WI38 (cell line): ENCODE results near the gene LUZP2.

Experiments used
- H3K4me3 ChIP-seq: 2 replicates; pipeline ENCODE4 v1.5.1; 2011; ENCODE audit warnings: low read depth, mild to moderate bottlenecking, control low read depth, low read length
- CTCF ChIP-seq: IDR thresholded peaks from 2 replicates; pipeline ENCODE4 v1.5.1; 2012; ENCODE audit warnings: low read depth, mild to moderate bottlenecking, control low read depth, low read length

LUZP2 gene

GRCh38 chr11:24588081-24588480, 91.2 kb downstream of the LUZP2 start:
- TF ChIP-seq CTCF: no peak
- H3K4me3 ChIP-seq: no peak overlapping the region

GRCh38 chr11:24589064-24589463, 92.2 kb downstream of the LUZP2 start:
- TF ChIP-seq CTCF: no peak
- no peak overlapping the region for H3K4me3 ChIP-seq

- H3K4me3 ChIP-seq: no peak overlapping the region
- TF ChIP-seq CTCF: no peak
Observed at GRCh38 chr11:24591283-24591682, 94.4 kb downstream of the LUZP2 start.

- H3K4me3 ChIP-seq: no peak overlapping the region
- no peak for TF ChIP-seq CTCF
Observed at GRCh38 chr11:24592360-24592759, 95.5 kb downstream of the LUZP2 start.

- no peak for TF ChIP-seq CTCF
- H3K4me3 ChIP-seq: no peak overlapping the region
Observed at GRCh38 chr11:24593332-24593731, 96.5 kb downstream of the LUZP2 start.

- TF ChIP-seq CTCF: no peak
Observed at GRCh38 chr11:24594401-24594800, 97.5 kb downstream of the LUZP2 start.

GRCh38 chr11:24598641-24599040, 101.8 kb downstream of the LUZP2 start:
- H3K4me3 ChIP-seq: no peak overlapping the region
- TF ChIP-seq CTCF: no peak

More at GRCh38 chr11:24594401-24594800, 97.5 kb downstream of the LUZP2 start:
- H3K4me3 ChIP-seq: no peak overlapping the region
